ENCODE results near the gene MYOF. TPM values are rescaled to one million over a fixed set of nuclear protein-coding genes. Genes with fewer than 3 reads are reported as not detected.

The MYOF gene
- total and polyA plus RNA-seq, 10 of the 15 experiments (the other 5 are each of a cell fraction or from before 2014, with no cell fraction given), result 0.02 to 0.59 (median 0.17) TPM

GRCh38 chr10:93462371-93462770 lies 19.8 kb downstream of the MYOF start (continued):
- TF ChIP-seq ZNF592 (IDR thresholded peaks at IDR 0.05), result no peak
- TF ChIP-seq BCLAF1 (IDR thresholded peaks at IDR 0.05), result no peak
- TF ChIP-seq ZNF207 (IDR thresholded peaks at IDR 0.05; ENCODE audit: borderline replicate concordance), result no peak
- no peak for TF ChIP-seq EP300 (IDR thresholded peaks at IDR 0.05; ENCODE audit: borderline replicate concordance in 1 of 2, control insufficient read depth in 1 of 2, low read depth in 2 of 2, low read length in 2 of 2)
- no peak for TF ChIP-seq ZBTB4 (CRISPR knock-in tag; IDR thresholded peaks at IDR 0.05)

All from GM12878 (cell line).